Testis (tissue), 2 donors: ENCODE results near the gene HERPUD1.

Experiments used
- POLR2A ChIP-seq: fragments of 450-650 bp; IDR thresholded peaks from one replicate; pipeline ENCODE4 v1.6.1; 2017; ENCODE audit warnings: antibody characterized with exemption, mild to moderate bottlenecking, moderate library complexity
- TF ChIP-seq, protein P1 (sequence below), 3 experiments: fragments of 450-650 bp in 2 of 3; fragments of 200-600 bp in 1 of 3; sonication (generic) in 1 of 3; IDR thresholded peaks; one replicate each; pipeline ENCODE4 v1.5.1; 2016 to 2019; ENCODE audit warnings: antibody characterized with exemption in 3 of 3, mild to moderate bottlenecking in 2 of 3, moderate library complexity in 1 of 3

DNA sequence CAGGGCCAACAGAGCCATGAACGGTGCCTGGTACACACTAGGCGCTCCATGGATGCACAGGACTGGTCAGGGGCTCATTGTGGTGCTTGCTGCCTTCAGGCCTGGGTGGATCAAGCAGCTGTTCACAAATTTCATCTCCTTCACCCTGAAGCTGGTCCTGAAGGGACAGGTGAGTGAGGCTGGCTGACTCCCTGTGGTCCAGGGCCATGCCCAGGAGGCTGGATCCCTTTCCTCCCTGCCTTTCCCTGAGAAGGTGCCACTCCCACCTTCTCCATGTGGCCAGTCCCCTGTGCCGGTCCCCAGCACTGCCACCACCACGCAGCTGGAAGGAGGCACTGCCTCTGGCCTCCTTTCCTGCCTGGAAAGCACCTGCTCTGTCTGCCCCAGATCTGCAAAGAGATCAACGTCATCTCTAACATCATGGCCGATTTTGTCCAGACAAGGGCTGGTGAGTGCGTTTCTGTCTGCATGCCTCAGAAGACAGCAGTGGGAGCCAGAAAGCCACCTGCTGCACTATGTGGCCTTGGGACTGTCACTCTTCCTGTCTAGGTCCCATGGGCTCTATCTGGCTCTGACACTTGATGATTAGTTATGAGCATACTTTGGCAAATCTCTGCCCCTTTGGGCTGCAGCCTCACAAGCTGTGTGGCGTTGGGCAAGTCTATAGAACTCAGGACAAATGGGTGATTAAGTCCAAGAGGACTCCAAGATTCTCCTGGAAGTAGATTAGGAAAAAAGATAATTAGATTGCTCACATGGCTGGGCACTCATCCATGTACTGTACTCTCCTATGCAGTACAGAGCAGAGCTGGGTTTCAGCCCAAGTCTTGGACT, 39.2 kb downstream of the HERPUD1 start:
- TF ChIP-seq, protein P1, sequence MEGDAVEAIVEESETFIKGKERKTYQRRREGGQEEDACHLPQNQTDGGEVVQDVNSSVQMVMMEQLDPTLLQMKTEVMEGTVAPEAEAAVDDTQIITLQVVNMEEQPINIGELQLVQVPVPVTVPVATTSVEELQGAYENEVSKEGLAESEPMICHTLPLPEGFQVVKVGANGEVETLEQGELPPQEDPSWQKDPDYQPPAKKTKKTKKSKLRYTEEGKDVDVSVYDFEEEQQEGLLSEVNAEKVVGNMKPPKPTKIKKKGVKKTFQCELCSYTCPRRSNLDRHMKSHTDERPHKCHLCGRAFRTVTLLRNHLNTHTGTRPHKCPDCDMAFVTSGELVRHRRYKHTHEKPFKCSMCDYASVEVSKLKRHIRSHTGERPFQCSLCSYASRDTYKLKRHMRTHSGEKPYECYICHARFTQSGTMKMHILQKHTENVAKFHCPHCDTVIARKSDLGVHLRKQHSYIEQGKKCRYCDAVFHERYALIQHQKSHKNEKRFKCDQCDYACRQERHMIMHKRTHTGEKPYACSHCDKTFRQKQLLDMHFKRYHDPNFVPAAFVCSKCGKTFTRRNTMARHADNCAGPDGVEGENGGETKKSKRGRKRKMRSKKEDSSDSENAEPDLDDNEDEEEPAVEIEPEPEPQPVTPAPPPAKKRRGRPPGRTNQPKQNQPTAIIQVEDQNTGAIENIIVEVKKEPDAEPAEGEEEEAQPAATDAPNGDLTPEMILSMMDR (IDR thresholded peaks at IDR 0.05): no peak
- no peak for TF ChIP-seq POLR2A
